Activated CD4-positive, alpha-beta T cell treated with anti-CD3 and anti-CD28 coated beads, Interleukin-2, Interleukin-6, amounts not matched to agents 100 ng/mL and 50 ng/mL, durations not matched to agents 16 hours and 8 hours (primary cell): Measurements from ENCODE around the gene MYO3B.
"Not testable (repeated sequence)": the region's sequence is repeated elsewhere in the genome, so short reads cannot be mapped to it uniquely, and the experiment has no call there.

ENCODE experiments used
- DNase-seq: peaks from one replicate; pipeline ENCODE4 v3.0.0-alpha.2; 2020

MYO3B gene

GRCh38 chr2:170578606-170579005 lies 400.7 kb downstream of the MYO3B start:
- DNase-seq: no peak

GRCh38 chr2:170579511-170579910 lies 401.6 kb downstream of the MYO3B start:
- DNase-seq: no peak

GRCh38 chr2:170582313-170582712 lies 404.4 kb downstream of the MYO3B start:
- DNase-seq: no peak

- no peak for DNase-seq
Observed at GRCh38 chr2:170582751-170583463, 405.0 kb downstream of the MYO3B start.

- no peak for DNase-seq
Observed at GRCh38 chr2:170585067-170585466, 407.1 kb downstream of the MYO3B start.

GRCh38 chr2:170586571-170587095 lies 408.7 kb downstream of the MYO3B start:
- DNase-seq: no peak

- no peak for DNase-seq
Observed at GRCh38 chr2:170587117-170587516, 409.2 kb downstream of the MYO3B start.

GRCh38 chr2:170587922-170588321 lies 410.0 kb downstream of the MYO3B start:
- DNase-seq: no peak

- no peak for DNase-seq
Observed at GRCh38 chr2:170588729-170589128, 410.8 kb downstream of the MYO3B start.

GRCh38 chr2:170596576-170596975 lies 418.6 kb downstream of the MYO3B start:
- no peak for DNase-seq

GRCh38 chr2:170598067-170598395 lies 420.1 kb downstream of the MYO3B start:
- no peak for DNase-seq

GRCh38 chr2:170601489-170601888 lies 423.5 kb downstream of the MYO3B start:
- no peak for DNase-seq

- no peak for DNase-seq
Observed at GRCh38 chr2:170605862-170606261, 427.9 kb downstream of the MYO3B start.

GRCh38 chr2:170607171-170607570 lies 429.2 kb downstream of the MYO3B start:
- DNase-seq: no peak

- no peak for DNase-seq
Observed at GRCh38 chr2:170610615-170611014, 432.7 kb downstream of the MYO3B start.

- DNase-seq: not testable (repeated sequence)
Observed at GRCh38 chr2:170618948-170619347, 441.0 kb downstream of the MYO3B start.

GRCh38 chr2:170635094-170635493 lies 457.1 kb downstream of the MYO3B start:
- DNase-seq: not testable (repeated sequence)

- no peak for DNase-seq
Observed at GRCh38 chr2:170639635-170640034, 461.7 kb downstream of the MYO3B start.

- DNase-seq: no peak
Observed at GRCh38 chr2:170641961-170642360, 464.0 kb downstream of the MYO3B start.

GRCh38 chr2:170643346-170643745 lies 465.4 kb downstream of the MYO3B start:
- DNase-seq: no peak

GRCh38 chr2:170647741-170648436 lies 469.9 kb downstream of the MYO3B start:
- no peak for DNase-seq

- DNase-seq: no peak
Observed at GRCh38 chr2:170651624-170652325, 473.8 kb downstream of the MYO3B start.

- DNase-seq: no peak
Observed at GRCh38 chr2:170652637-170653417, 474.9 kb downstream of the MYO3B start.
